Posterior vena cava (tissue), 2 donors: ENCODE results near the gene FHIT. TPM values are rescaled to one million over a fixed set of nuclear protein-coding genes. Genes with fewer than 3 reads are reported as not detected.

ENCODE experiments used
- DNase-seq: peaks from one replicate; pipeline ENCODE4 v3.0.0-alpha.2; 2020; ENCODE audit warnings: low spot score
- intact Hi-C, 2 donors: fragments of 100-400 bp; cut with DNase I; formaldehyde crosslinking; loops; one replicate each; pipeline versions ENCODE4 v1.14.1 to v1.14.2; 2022 to 2023
- total RNA-seq, 2 donors: library from RNA; stranded (reverse); fragmentation: NEBNext Ultra II Directional; extraction: Animal tissue kit (Norgen Biotek cat#: 25700); gene quantifications; one replicate each; pipeline ENCODE4 v1.2.1, GENCODE V29; 2021
- donor health status: DM: yes; HTN: yes; CAD: no.
- donor health status: DM: yes; HTN: yes; CAD: no.

The FHIT gene
- total RNA-seq, 2 donors from 2014 or later: 6.0 to 9.2 TPM

- intact Hi-C loops: no loop called here
- DNase-seq: no peak
Measured at GRCh38 chr3:59904296-59904695, 1347.0 kb downstream of the FHIT start.

- intact Hi-C loops: no loop called here
- DNase-seq: no peak
Measured at GRCh38 chr3:59899061-59899460, 1352.2 kb downstream of the FHIT start.

GRCh38 chr3:59895972-59896371 lies 1355.3 kb downstream of the FHIT start:
- no peak for DNase-seq
- intact Hi-C loops: no loop called here

- DNase-seq: no peak
- intact Hi-C loops: no loop called here
Measured at GRCh38 chr3:59894425-59895121, 1356.7 kb downstream of the FHIT start.

- intact Hi-C loops: no loop called here
Measured at GRCh38 chr3:59890639-59891038, 1360.6 kb downstream of the FHIT start.

GRCh38 chr3:59886790-59887189 lies 1364.5 kb downstream of the FHIT start:
- no peak for DNase-seq
- intact Hi-C loops: no loop called here

More at GRCh38 chr3:59890639-59891038, 1360.6 kb downstream of the FHIT start:
- DNase-seq: no peak

- intact Hi-C loops: no loop called here
- no peak for DNase-seq
Measured at GRCh38 chr3:59885899-59886400, 1365.3 kb downstream of the FHIT start.

GRCh38 chr3:59885101-59885500 lies 1366.2 kb downstream of the FHIT start:
- intact Hi-C loops: no loop called here
- no peak for DNase-seq

GRCh38 chr3:59884409-59884808 lies 1366.8 kb downstream of the FHIT start:
- intact Hi-C loops: no loop called here
- DNase-seq: no peak

GRCh38 chr3:59882746-59883145 lies 1368.5 kb downstream of the FHIT start:
- intact Hi-C loops: no loop called here
- no peak for DNase-seq

- intact Hi-C loops: no loop called here
- DNase-seq: no peak
Measured at GRCh38 chr3:59880717-59881116, 1370.5 kb downstream of the FHIT start.

- DNase-seq: no peak
- intact Hi-C loops: no loop called here
Measured at GRCh38 chr3:59879031-59879581, 1372.1 kb downstream of the FHIT start.

- no peak for DNase-seq
- intact Hi-C loops: no loop called here
Measured at GRCh38 chr3:59878038-59878427, 1373.2 kb downstream of the FHIT start.

- no peak for DNase-seq
- intact Hi-C loops: no loop called here
Measured at GRCh38 chr3:59877263-59878037, 1373.8 kb downstream of the FHIT start.

GRCh38 chr3:59876533-59877062 lies 1374.7 kb downstream of the FHIT start:
- DNase-seq: no peak
- intact Hi-C loops: no loop called here

GRCh38 chr3:59873576-59874230 lies 1377.5 kb downstream of the FHIT start:
- no peak for DNase-seq

GRCh38 chr3:59872128-59872527 lies 1379.1 kb downstream of the FHIT start:
- DNase-seq: no peak
- intact Hi-C loops: no loop called here

More at GRCh38 chr3:59873576-59874230, 1377.5 kb downstream of the FHIT start:
- intact Hi-C loops: no loop called here

- no peak for DNase-seq
- intact Hi-C loops: no loop called here
Measured at GRCh38 chr3:59867185-59868002, 1383.9 kb downstream of the FHIT start.

GRCh38 chr3:59866076-59866475 lies 1385.2 kb downstream of the FHIT start:
- DNase-seq: no peak
- intact Hi-C loops: no loop called here
